Neural cell (in vitro differentiated cells): Measurements from ENCODE around the gene ABCF3.

Experiments
- CTCF ChIP-seq: fragments of 450-650 bp; IDR thresholded peaks from 2 replicates; pipeline ENCODE4 v1.5.1; 2014; ENCODE audit warnings: antibody characterized with exemption, mild to moderate bottlenecking, moderate library complexity; ENCODE audit not compliant: poor library complexity, severe bottlenecking
- EZH2 ChIP-seq: fragments of 200-600, 300-800 bp; shearing (Covaris generic), sonication (generic); IDR thresholded peaks from 2 replicates; pipeline ENCODE4 v1.6.1; 2014; ENCODE audit warnings: antibody characterized with exemption, low read length, borderline replicate concordance, mild to moderate bottlenecking; ENCODE audit not compliant: insufficient read depth, poor library complexity, severe bottlenecking
- RAD21 ChIP-seq: fragments of 450-650 bp; conservative IDR thresholded peaks from 2 replicates; pipeline ENCODE4 v1.6.1; 2014; ENCODE audit warnings: antibody characterized with exemption, mild to moderate bottlenecking, moderate library complexity
- SMC3 ChIP-seq: fragments of 450-650 bp; conservative IDR thresholded peaks from 2 replicates; pipeline ENCODE4 v1.6.1; 2014; ENCODE audit warnings: antibody characterized with exemption, mild to moderate bottlenecking, moderate library complexity; ENCODE audit not compliant: poor library complexity

GRCh38 chr3:184168363-184169120 lies 17.5 kb upstream of the ABCF3 start:
- TF ChIP-seq CTCF (no peak), SMC3 (no peak), EZH2 (no peak), RAD21 (no peak)
